CD4-positive, alpha-beta T cell treated with Interleukin-12 subunit alpha and Interleukin-12 subunit beta, for 1 hour (primary cell): ENCODE data around the gene SLC25A27.
"Not testable (repeated sequence)": the region's sequence is repeated elsewhere in the genome, so short reads cannot be mapped to it uniquely, and the experiment has no call there.

Experiments used
- DNase-seq: peaks from one replicate; pipeline ENCODE4 v3.0.0-alpha.2; 2020

SLC25A27 gene

GRCh38 chr6:46652603-46653438 lies at the start of gene SLC25A27, which contains the start of gene CYP39A1:
Gene SLC25A27, plus strand, starts transcription at chr6:46652975. Its CDS starts 218 bp downstream, at chr6:46653193.
Gene CYP39A1, minus strand, starts transcription at chr6:46652818. Its CDS starts 236 bp downstream, at chr6:46652582.
- peak; percentile 77 for DNase-seq

DNA sequence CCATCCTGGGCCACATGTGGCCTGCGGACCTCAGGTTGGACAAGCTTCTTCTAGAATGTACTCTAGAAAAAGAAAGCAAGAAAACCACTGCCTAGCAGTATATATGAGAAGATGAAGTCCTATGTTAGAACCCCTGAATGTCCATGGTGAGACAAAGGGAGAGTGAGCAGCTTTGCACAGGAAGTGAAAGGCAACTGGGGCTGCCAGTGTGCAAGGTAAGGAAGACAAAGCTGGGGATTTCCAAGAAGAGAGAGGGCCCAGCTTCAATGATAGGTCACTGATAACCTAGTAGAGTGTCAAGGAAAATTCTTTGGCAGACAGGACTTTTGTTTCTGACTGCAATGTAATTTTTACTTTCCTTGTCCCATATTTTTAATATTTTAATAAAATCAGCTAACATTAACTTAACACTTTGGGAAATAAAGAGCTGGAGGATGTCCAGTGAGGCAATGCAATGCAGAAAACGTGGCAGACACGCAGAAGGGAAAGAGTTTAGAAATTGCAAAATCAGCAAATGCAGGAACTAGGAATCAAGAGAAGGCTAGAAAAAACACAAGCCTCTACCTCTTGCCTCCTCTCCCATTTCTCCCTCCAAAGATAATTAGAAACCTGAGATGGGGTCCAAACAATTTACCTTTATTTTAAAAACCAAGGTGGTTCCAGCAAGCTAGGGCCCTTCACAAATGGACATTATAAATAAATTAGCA lies 47.5 kb upstream of the SLC25A27 start:
- DNase-seq, result no peak

GRCh38 chr6:46606338-46606737 lies 46.4 kb upstream of the SLC25A27 start:
- no peak for DNase-seq

- no peak for DNase-seq
Measured at GRCh38 chr6:46610862-46611553, 41.8 kb upstream of the SLC25A27 start.

- DNase-seq, result no peak
Measured at GRCh38 chr6:46612645-46613044, 40.1 kb upstream of the SLC25A27 start.

DNA sequence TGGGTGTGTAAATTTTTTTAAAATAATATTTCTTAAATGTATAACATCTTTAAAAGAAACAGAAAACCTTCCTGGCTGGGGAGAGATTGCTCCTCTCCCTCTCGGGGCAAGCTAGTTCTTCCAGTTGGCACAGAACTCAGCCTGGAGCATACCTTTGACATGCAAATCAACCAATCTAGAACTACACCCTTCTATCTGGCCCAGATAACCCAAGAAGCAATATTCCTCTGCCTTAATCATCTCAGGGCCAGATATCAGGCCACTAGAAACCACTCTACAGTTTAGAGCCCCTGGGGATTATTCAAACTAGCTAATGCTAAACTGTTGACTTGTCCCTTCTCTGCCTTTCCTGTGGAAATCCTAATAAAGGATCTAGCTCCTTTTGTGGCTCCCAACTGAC lies 34.0 kb upstream of the SLC25A27 start:
- DNase-seq, result no peak

- DNase-seq, result peak; percentile 31
Measured at GRCh38 chr6:46626228-46626909, 26.4 kb upstream of the SLC25A27 start.

DNA sequence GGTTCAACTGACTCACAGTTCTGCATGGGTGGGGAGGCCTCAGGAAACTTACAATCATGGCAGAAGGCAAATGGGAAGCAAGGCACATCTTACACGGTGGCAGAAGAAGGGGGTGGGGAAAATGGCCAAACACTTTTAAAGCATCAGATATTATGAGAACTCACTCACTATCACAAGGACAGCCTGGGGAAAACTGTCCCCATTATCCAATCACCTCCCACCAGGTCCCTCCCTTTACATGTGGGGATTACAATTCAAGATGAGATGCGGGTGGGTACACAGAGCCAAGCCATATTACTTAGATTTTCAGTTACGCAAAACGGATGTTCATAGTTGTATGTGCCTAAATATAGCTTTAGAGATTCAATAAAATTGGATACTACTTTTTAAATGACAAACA lies 25.8 kb upstream of the SLC25A27 start:
- DNase-seq, result no peak

- DNase-seq, result no peak
Measured at GRCh38 chr6:46628498-46628897, 24.3 kb upstream of the SLC25A27 start.

DNA sequence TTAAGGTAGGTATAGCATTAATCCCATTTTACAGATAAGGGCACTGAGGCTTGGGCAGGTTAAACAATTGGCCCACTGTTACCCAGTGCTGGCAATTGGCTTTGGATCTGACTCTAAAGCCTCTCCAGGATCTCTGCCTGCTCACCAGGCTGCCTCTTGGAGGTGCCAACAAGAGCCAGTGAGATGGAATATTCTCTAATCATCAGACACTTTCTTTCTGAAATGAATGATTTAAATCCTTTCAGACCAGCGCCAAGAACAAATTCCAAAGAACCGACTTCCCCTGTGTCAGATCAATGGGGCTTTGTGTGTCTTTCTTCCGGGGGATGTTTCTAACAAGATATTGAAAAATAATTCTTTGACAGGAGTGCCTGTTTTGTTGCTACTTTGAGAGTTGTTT lies 23.8 kb upstream of the SLC25A27 start:
- DNase-seq, result no peak

DNA sequence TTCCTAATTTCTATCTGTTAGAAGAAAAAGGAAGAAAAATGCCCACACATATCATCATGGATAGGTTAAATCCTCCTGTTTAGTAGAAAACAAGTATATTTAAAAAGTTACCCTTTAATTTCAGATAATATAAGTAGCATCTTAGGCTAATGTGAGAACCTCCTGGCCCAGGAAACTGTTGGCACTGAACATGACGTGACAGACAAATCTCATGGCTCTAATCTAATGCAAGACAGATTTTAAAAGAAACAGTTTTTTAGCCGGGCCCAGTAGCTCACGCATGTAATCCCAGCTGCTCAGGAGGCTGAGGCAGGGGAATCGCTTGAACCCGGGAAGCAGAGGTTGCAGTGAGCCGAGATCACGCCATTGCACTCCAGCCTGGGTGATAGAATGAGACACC lies 23.1 kb upstream of the SLC25A27 start:
- no peak for DNase-seq

DNA sequence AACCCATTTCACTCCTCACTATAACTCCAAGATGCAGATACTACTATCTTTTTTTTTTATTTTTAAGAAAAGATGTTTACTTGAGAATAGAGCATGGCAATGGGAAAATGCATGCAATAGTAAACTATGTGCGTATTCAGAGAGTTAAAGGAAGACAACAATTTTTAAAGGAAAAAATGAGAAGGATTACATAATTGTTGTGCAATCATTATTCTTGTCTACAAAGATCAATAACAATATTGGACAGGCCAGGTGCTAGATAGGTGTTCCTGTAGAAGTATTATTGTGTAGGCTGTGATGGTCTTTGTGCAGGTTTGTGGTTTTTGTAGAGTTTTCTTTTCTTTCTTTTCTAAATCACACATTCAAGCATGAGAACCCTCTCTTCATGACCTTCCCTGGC lies 20.7 kb upstream of the SLC25A27 start:
- no peak for DNase-seq

DNA sequence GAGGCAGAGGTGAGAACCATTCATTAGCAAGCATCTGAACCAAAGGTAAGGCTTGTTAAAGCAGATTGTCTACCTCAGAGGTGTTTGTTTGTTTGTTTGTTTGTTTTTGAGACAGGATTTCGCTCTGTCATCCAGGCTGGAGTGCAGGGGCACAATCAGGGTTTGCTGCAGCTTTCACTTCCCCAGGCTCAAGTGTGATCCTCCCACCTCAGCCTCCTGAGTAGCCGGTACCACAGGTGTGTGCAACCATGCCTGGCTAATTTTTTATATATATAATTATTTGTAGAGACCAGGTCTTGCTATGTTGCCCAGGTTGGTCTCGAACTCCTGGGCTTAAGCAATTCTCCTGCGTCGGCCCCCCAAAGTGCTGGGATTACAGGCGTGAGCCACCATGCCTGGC lies 17.3 kb upstream of the SLC25A27 start:
- DNase-seq, result no peak

- DNase-seq, result no peak
Measured at GRCh38 chr6:46637145-46637544, 15.6 kb upstream of the SLC25A27 start.

DNA sequence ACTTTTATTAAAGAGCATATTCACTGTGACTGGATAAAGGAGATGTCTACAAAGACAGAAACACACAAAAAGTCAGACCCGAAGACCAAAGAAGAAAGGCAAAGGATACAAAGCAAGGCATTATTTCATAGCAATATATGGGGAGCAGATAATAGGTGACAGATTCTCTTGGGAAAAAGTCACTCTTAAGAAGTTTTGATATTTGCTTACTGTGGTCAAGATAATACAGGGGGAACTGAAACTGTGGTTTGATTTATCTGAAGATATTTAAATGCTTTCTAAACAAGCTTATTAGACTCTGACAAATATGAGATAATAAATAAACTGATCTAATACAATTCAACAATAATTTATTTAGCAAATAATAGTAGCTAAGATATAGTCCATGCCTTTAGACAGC lies 14.8 kb upstream of the SLC25A27 start:
- no peak for DNase-seq

- no peak for DNase-seq
Measured at GRCh38 chr6:46638650-46639049, 14.1 kb upstream of the SLC25A27 start.

DNA sequence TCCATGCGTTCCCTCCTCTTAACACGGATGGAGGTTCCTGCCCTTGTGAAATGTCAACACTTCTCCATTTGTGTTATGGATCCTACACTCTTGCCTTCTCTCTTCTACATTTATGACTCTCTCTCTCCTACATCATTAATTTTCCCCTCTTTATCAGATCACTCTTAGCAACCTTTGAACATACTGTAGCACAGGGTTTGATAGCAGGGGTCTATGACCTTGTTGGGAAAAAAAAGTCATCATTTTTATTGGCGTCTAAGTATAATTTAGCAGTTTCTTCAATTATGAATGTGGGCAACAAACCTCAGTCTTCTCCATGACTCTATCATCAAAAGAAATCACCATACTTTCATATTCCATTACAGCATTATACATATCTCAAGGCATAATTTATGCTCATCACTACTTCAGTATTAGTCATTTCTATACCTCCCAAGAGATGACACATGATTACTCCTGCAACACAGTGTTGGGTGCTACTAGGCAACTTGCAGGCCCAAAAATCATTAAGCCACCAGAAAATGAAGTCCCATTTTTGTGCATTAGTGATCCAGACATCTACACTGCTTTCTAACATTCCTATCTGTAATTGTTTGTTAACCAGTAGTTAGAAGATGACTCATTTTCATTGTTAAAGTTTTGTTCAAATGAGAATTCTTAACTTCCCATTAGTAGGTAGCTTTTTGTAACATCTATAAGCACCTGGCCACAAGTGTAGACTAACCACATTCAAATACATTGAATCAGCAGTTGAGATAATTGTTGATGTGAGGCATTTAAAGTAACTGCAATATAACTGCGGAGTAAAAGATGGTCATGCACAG lies 9.6 kb upstream of the SLC25A27 start:
- no peak for DNase-seq

DNA sequence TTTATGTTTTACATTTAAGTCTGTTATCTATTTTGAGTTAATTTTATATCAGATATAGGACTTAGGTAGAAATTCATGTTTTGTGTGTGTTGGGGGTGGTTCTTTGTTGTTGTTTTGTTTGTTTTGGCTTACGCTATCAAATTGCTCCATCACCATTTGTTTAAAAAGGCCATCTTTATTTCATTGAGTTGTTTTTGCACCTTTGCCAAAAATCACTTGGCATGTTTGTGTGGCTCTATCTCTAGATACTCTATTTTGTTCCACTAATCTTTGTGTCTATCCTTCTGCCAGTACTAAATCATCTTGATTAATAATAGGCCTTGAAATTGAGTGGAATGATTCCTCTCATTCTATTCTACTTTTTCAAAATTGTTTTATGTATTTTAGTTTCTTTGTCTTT lies 7.5 kb upstream of the SLC25A27 start:
- no peak for DNase-seq

GRCh38 chr6:46648108-46648507 lies 4.7 kb upstream of the SLC25A27 start:
- DNase-seq, result not testable (repeated sequence)

GRCh38 chr6:46648869-46649492 lies 3.8 kb upstream of the SLC25A27 start:
- no peak for DNase-seq

- no peak for DNase-seq
Measured at GRCh38 chr6:46651006-46651405, 1.8 kb upstream of the SLC25A27 start.

DNA sequence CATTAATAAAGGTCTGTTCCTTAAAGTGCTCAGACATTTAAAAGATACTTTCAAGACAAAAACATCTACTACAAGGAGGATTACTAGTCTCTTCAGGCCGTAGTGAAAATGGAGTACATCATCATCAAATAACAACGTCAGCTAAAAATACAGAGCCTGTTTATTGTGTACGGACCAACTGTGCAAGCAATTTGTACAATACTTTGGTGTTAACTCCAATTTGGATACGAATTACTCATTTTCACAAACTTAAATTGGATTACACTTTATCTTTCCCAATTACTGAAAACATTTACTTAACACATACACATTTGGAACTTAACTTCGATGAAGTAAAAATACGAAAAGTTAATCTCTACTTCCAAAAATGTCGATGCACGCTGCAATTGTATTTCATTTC lies 959 bp upstream of the SLC25A27 start:
- no peak for DNase-seq
